PC-3 (cell line): Measurements from ENCODE around the gene RNF11. TPM values are rescaled to one million over a fixed set of nuclear protein-coding genes. Genes with fewer than 3 reads are reported as not detected.

Source experiments
- ATAC-seq: fragments of 200-7000 bp; cut with Tn5 transposase; 2 replicates; pipeline ENCODE4 v1.9.1; 2020; ENCODE audit warnings: mild to moderate bottlenecking, moderate library complexity
- BruUV-seq: library from RNA; stranded (reverse); fragments of 400-500 nt; replicated peaks from 2 replicates; lab custom pipeline; 2021; lab: Mats Ljungman, UMichigan
- CTCF ChIA-PET: fragments of 300-600 bp; sonication (Branson Sonifier 250); formaldehyde crosslinking; loops from one replicate; lab custom pipeline; 2022; ENCODE audit warnings: antibody characterized with exemption; lab: Charles Lee
- POLR2A ChIA-PET: fragments of 300-600 bp; sonication (Branson Sonifier 250); formaldehyde crosslinking; loops from one replicate; lab custom pipeline; 2022; ENCODE audit warnings: antibody characterized with exemption; ENCODE audit not compliant: unreplicated experiment; lab: Charles Lee
- DNase-seq: peaks from one replicate; pipeline ENCODE4 v3.0.0-alpha.2; 2015
- H2AFZ ChIP-seq: fragments of 300-600 bp; sonication (generic); 2 replicates; pipeline ENCODE4 v1.6.0; 2016; ENCODE audit warnings: antibody characterized with exemption, low read length
- H3F3A ChIP-seq: fragments of 300-600 bp; sonication (generic); one replicate; pipeline ENCODE4 v1.6.0; 2017; ENCODE audit warnings: antibody characterized with exemption, low read length, control low read depth, mild to moderate bottlenecking; ENCODE audit not compliant: unreplicated experiment
- H3K27ac ChIP-seq: fragments of 300-600 bp; sonication (generic); 2 replicates; pipeline ENCODE4 v1.5.1; 2016; ENCODE audit warnings: mild to moderate bottlenecking, low read length
- H3K27me3 ChIP-seq: fragments of 300-600 bp; sonication (generic); 2 replicates; pipeline ENCODE4 v1.6.1; 2016; ENCODE audit warnings: low read length, mixed read lengths
- H3K36me3 ChIP-seq: fragments of 300-600 bp; sonication (generic); 2 replicates; pipeline ENCODE4 v1.6.1; 2016; ENCODE audit warnings: low read depth, mixed run types, low read length, mixed read lengths
- H3K4me1 ChIP-seq: fragments of 300-600 bp; sonication (generic); 2 replicates; pipeline ENCODE4 v1.5.1; 2016; ENCODE audit warnings: low read length; ENCODE audit not compliant: insufficient read depth
- H3K4me2 ChIP-seq: fragments of 300-600 bp; sonication (generic); 2 replicates; pipeline ENCODE4 v1.6.0; 2016; ENCODE audit warnings: low read length
- H3K4me3 ChIP-seq: fragments of 300-600 bp; sonication (generic); 2 replicates; pipeline ENCODE4 v1.5.1; 2016; ENCODE audit warnings: mild to moderate bottlenecking, low read length, mixed read lengths
- H3K79me2 ChIP-seq: fragments of 300-600 bp; sonication (generic); 2 replicates; pipeline ENCODE4 v1.6.1; 2017; ENCODE audit warnings: low read length, mixed read lengths
- H3K9ac ChIP-seq: fragments of 300-600 bp; sonication (generic); 2 replicates; pipeline ENCODE4 v1.6.0; 2016; ENCODE audit warnings: mild to moderate bottlenecking, low read length
- H3K9me2 ChIP-seq: fragments of 300-600 bp; sonication (generic); replicated peaks from 2 replicates; pipeline ENCODE4 v1.6.1; 2016; ENCODE audit warnings: mixed run types, low read length, mixed read lengths
- H3K9me3 ChIP-seq: fragments of 300-600 bp; sonication (generic); 2 replicates; pipeline ENCODE4 v1.6.1; 2016; ENCODE audit warnings: low read length, mixed read lengths
- H4K20me1 ChIP-seq: fragments of 300-600 bp; sonication (generic); 2 replicates; pipeline ENCODE4 v1.6.1; 2016; ENCODE audit warnings: low read length, mixed read lengths
- CTCF ChIP-seq: fragments of 300-600 bp; sonication (generic); conservative IDR thresholded peaks from 2 replicates; pipeline ENCODE4 v1.5.1; 2017; ENCODE audit warnings: antibody characterized with exemption, low read depth, mild to moderate bottlenecking, low read length
- EZH2 ChIP-seq: fragments of 300-600 bp; sonication (generic); IDR thresholded peaks from one replicate; pipeline ENCODE4 v1.6.1; 2017; ENCODE audit warnings: antibody characterized with exemption, mild to moderate bottlenecking, low read length; ENCODE audit not compliant: unreplicated experiment
- EZH2phosphoT487 ChIP-seq: fragments of 300-600 bp; sonication (generic); IDR thresholded peaks from 2 replicates; pipeline ENCODE4 v1.6.1; 2018; ENCODE audit warnings: mild to moderate bottlenecking, antibody characterized with exemption, low read length, borderline replicate concordance
- intact Hi-C: fragments of 100-400 bp; cut with micrococcal nuclease; formaldehyde crosslinking; loops from 2 replicates; pipeline ENCODE4 v1.9.0; 2023
- total RNA-seq: library from RNA; depleted of rRNA; stranded (reverse); fragments of >200 nt; gene quantifications from 2 replicates; pipeline ENCODE4 v1.2.3, GENCODE V29; 2014

The RNF11 gene
- total RNA-seq, 1 experiment from 2014 or later, result 169 TPM

- H3K36me3 ChIP-seq, result no peaks in the 10 kb centered on the region
These were observed 1.2 kb upstream of the RNF11 start for GRCh38 chr1:51234721-51235425.

GRCh38 chr1:51236531-51237350 is 668 bp downstream of the RNF11 start:
- peak overlapping the region; percentile 96 for H3K4me3 ChIP-seq
- no peaks in the 10 kb centered on the region for H3K9me2 ChIP-seq
- H3K36me3 ChIP-seq, result no peaks in the 10 kb centered on the region
- H3K79me2 ChIP-seq, result peaks cover 54% of the 10 kb centered on the region
- DNase-seq (peak; percentile 26), ATAC-seq (peak; percentile 21)
- H3K9me3 ChIP-seq, result no peaks in the 10 kb centered on the region
- peak overlapping the region; percentile 87 for H3K4me2 ChIP-seq
- H3K27ac ChIP-seq, result peak overlapping the region; percentile 25
- BruUV-seq, result TSS peak; percentile 90
- peak overlapping the region; percentile 92 for H3K9ac ChIP-seq
- H2AFZ ChIP-seq, result peak overlapping the region; percentile 94
- CTCF ChIA-PET, result interaction anchor here (0.6 to 0.7 kb wide), 2 partner anchors 30 to 60 kb away, joined by 3 to 4 read pairs; no protein-coding TSS in a partner anchor
- TF ChIP-seq EZH2 (no peak), EZH2phosphoT487 (no peak), CTCF (no peak)
- H3K4me1 ChIP-seq, result peaks cover 23% of the 10 kb centered on the region
- intact Hi-C loops, result loop anchor here (1.0 to 5.0 kb wide), 2 partner anchors 44 to 61 kb away; no protein-coding TSS in a partner anchor
- H3F3A ChIP-seq, result peaks cover 3% of the 10 kb centered on the region
- H4K20me1 ChIP-seq, result peaks cover 30% of the 10 kb centered on the region
- no peaks in the 10 kb centered on the region for H3K27me3 ChIP-seq
- POLR2A ChIA-PET, result no interaction called here

More at GRCh38 chr1:51234721-51235425, 1.2 kb upstream of the RNF11 start:
- Histone ChIP-seq H3K9me3 (no peaks in the 10 kb centered on the region), H3K4me1 (peaks cover 23% of the 10 kb centered on the region), H3K79me2 (peaks cover 36% of the 10 kb centered on the region), H3F3A (peaks cover 3% of the 10 kb centered on the region), H2AFZ (peak overlapping the region; percentile 94), H3K27ac (peak overlapping the region; percentile 21), H3K27me3 (no peaks in the 10 kb centered on the region), H3K9ac (peak overlapping the region; percentile 92; the same call in 1 of the 2 replicates), H3K4me2 (peak overlapping the region; percentile 87), H3K4me3 (peak overlapping the region; percentile 96), H3K9me2 (no peaks in the 10 kb centered on the region), H4K20me1 (peaks cover 15% of the 10 kb centered on the region; the same call in 1 of the 2 replicates)
- CTCF ChIA-PET, result interaction anchor here (0.7 to 1.1 kb wide), 3 partner anchors 26 to 62 kb away, joined by 3 to 4 read pairs (median 3); no protein-coding TSS in a partner anchor
- intact Hi-C loops, result loop anchor here (5.0 kb wide), 1 partner anchor 62 kb away; no protein-coding TSS in a partner anchor
- no peak for TF ChIP-seq EZH2phosphoT487
- TF ChIP-seq EZH2, result no peak
- TF ChIP-seq CTCF, result no peak
- DNase-seq, result peak; percentile 89
- peak; percentile 48 for ATAC-seq
- POLR2A ChIA-PET, result no interaction called here
- BruUV-seq, result no TSS peak
